ENCODE results near the gene TMC5.

TMC5 gene

GRCh38 chr16:19513377-19514053 is 95.8 kb downstream of the TMC5 start:
- Histone ChIP-seq H3K36me3 (peaks cover 43% of the 10 kb centered on the region), H3K27ac (peak overlapping the region; percentile 86), H3K27me3 (no peaks in the 10 kb centered on the region), H3K4me1 (ENCODE audit: control insufficient read depth in 1 of 2, insufficient read depth in 1 of 2, low read depth in 1 of 2, low read length in 1 of 2) (peaks cover 26 to 35% of the 10 kb centered on the region in 2 experiments), H3K4me3 (ENCODE audit: low read depth in 1 of 2, low read length in 1 of 2) (peak overlapping the region; percentile 44 to 58), H3K9me3 (no peaks in the 10 kb centered on the region)
- TF ChIP-seq CTCF (IDR thresholded peaks at IDR 0.05) = peak; percentile 32

- Histone ChIP-seq H3K27ac (peak overlapping the region; percentile 20), H3K4me1 (ENCODE audit: control insufficient read depth in 1 of 2, insufficient read depth in 1 of 2, low read depth in 1 of 2, low read length in 1 of 2) (peaks cover 39 to 55% of the 10 kb centered on the region in 2 experiments), H3K4me3 (ENCODE audit: low read depth in 1 of 2, low read length in 1 of 2) (no peak overlapping the region), H3K27me3 (no peaks in the 10 kb centered on the region), H3K9me3 (no peaks in the 10 kb centered on the region), H3K36me3 (peaks cover 25% of the 10 kb centered on the region)
- no peak for TF ChIP-seq CTCF (IDR thresholded peaks at IDR 0.05)
Observed at GRCh38 chr16:19515757-19516156, 98.1 kb downstream of the TMC5 start.

GRCh38 chr16:19517424-19518089 is 99.9 kb downstream of the TMC5 start:
- Histone ChIP-seq H3K4me3 (ENCODE audit: low read depth in 1 of 2, low read length in 1 of 2) (no peak overlapping the region), H3K27me3 (no peaks in the 10 kb centered on the region), H3K27ac (peak overlapping the region; percentile 2), H3K9me3 (no peaks in the 10 kb centered on the region), H3K36me3 (peaks cover 25% of the 10 kb centered on the region), H3K4me1 (ENCODE audit: control insufficient read depth in 1 of 2, insufficient read depth in 1 of 2, low read depth in 1 of 2, low read length in 1 of 2) (peaks cover 50 to 59% of the 10 kb centered on the region in 2 experiments)
- no peak for TF ChIP-seq CTCF (IDR thresholded peaks at IDR 0.05)

GRCh38 chr16:19518388-19518787 is 100.7 kb downstream of the TMC5 start:
- Histone ChIP-seq H3K27ac (no peak overlapping the region), H3K4me3 (ENCODE audit: low read depth in 1 of 2, low read length in 1 of 2) (no peak overlapping the region)

GRCh38 chr16:19520861-19521331 is 103.2 kb downstream of the TMC5 start:
- Histone ChIP-seq H3K36me3 (peaks cover 17% of the 10 kb centered on the region), H3K27ac (peak overlapping the region; percentile 91), H3K9me3 (no peaks in the 10 kb centered on the region), H3K4me1 (ENCODE audit: control insufficient read depth in 1 of 2, insufficient read depth in 1 of 2, low read depth in 1 of 2, low read length in 1 of 2) (peaks cover 53 to 59% of the 10 kb centered on the region in 2 experiments), H3K27me3 (no peaks in the 10 kb centered on the region), H3K4me3 (ENCODE audit: low read depth in 1 of 2, low read length in 1 of 2) (peak overlapping the region; percentile 85 to 98)
- no peak for TF ChIP-seq CTCF (IDR thresholded peaks at IDR 0.05)

More at GRCh38 chr16:19518388-19518787, 100.7 kb downstream of the TMC5 start:
- no peak for TF ChIP-seq CTCF (IDR thresholded peaks at IDR 0.05)
- H3K4me1 ChIP-seq (ENCODE audit: control insufficient read depth in 1 of 2, insufficient read depth in 1 of 2, low read depth in 1 of 2, low read length in 1 of 2) = peaks cover 51 to 57% of the 10 kb centered on the region in 2 experiments
- H3K36me3 ChIP-seq = peaks cover 25% of the 10 kb centered on the region
- no peaks in the 10 kb centered on the region for H3K27me3 ChIP-seq
- no peaks in the 10 kb centered on the region for H3K9me3 ChIP-seq

Data from neutrophil (primary cell).